Calu3 (cell line): ENCODE results near the gene ATR. TPM values are rescaled to one million over a fixed set of nuclear protein-coding genes. Genes with fewer than 3 reads are reported as not detected.

Source experiments
- BruUV-seq: library from RNA; stranded (reverse); fragments of 400-500 nt; replicated peaks from 2 replicates; lab custom pipeline; 2021; lab: Mats Ljungman, UMichigan
- CTCF ChIA-PET: fragments of 300-600 bp; sonication (Branson Sonifier 250); formaldehyde crosslinking; loops from one replicate; lab custom pipeline; 2022; ENCODE audit warnings: antibody characterized with exemption; lab: Charles Lee
- DNase-seq: peaks from one replicate; pipeline ENCODE4 v3.0.0; 2022
- H3K27ac Mint-ChIP-seq: one replicate; pipeline ENCODE4 v1.8.0; 2022; ENCODE audit warnings: mixed read lengths; ENCODE audit not compliant: unreplicated experiment
- H3K27me3 Mint-ChIP-seq: one replicate; pipeline ENCODE4 v1.8.0; 2022; ENCODE audit warnings: mixed read lengths; ENCODE audit not compliant: unreplicated experiment
- H3K36me3 Mint-ChIP-seq: one replicate; pipeline ENCODE4 v1.8.0; 2022; ENCODE audit warnings: mild to moderate bottlenecking, moderate library complexity, mixed read lengths; ENCODE audit not compliant: insufficient read depth, unreplicated experiment
- H3K4me1 Mint-ChIP-seq: one replicate; pipeline ENCODE4 v1.8.0; 2022; ENCODE audit warnings: mild to moderate bottlenecking, low read depth, mixed read lengths; ENCODE audit not compliant: unreplicated experiment
- H3K4me3 Mint-ChIP-seq: one replicate; pipeline ENCODE4 v1.8.0; 2022; ENCODE audit warnings: mild to moderate bottlenecking, low read depth, moderate library complexity, mixed read lengths; ENCODE audit not compliant: unreplicated experiment
- H3K9me3 Mint-ChIP-seq: one replicate; pipeline ENCODE4 v1.8.0; 2022; ENCODE audit warnings: low read depth, mixed read lengths; ENCODE audit not compliant: unreplicated experiment
- intact Hi-C: fragments of 100-400 bp; cut with micrococcal nuclease; formaldehyde crosslinking; loops from one replicate; pipeline ENCODE4 v1.10.0; 2022; ENCODE audit not compliant: unreplicated experiment
- total RNA-seq: library from RNA; stranded (reverse); gene quantifications from 2 replicates; pipeline ENCODE4 v1.2.3, GENCODE V29; 2022
- TF ChIP-seq, protein P1 (sequence below): fragments of 200-600 bp; IDR thresholded peaks from one replicate; pipeline ENCODE4 v1.8.0; 2022; ENCODE audit warnings: antibody characterized with exemption; ENCODE audit not compliant: unreplicated experiment

ATR gene
- total RNA-seq, 1 experiment from 2014 or later = 70.5 TPM

DNA sequence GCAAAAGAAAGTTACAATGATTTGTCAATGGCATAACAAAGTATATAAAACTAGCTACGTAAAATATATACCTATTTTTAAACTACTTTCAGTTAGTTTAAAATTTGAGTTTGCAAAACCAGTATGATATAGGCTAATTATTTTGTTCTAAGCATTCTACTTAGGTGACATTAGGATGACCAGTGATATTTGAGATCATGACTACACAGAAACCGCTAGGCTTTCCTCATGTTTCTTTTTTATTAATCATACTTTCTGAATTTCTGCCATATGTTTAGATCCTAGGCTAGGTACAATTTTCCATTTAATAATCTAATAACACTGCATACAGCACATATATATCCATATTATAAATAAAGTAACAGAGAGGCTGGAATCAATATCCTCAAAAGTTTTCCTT is 78.3 kb downstream of the ATR start:
- intact Hi-C loops = no loop called here
- H3K4me1 Mint-ChIP-seq = peaks cover 15% of the 10 kb centered on the region
- no peaks in the 10 kb centered on the region for H3K27me3 Mint-ChIP-seq
- H3K36me3 Mint-ChIP-seq = peaks cover 51% of the 10 kb centered on the region
- TF ChIP-seq, protein P1, sequence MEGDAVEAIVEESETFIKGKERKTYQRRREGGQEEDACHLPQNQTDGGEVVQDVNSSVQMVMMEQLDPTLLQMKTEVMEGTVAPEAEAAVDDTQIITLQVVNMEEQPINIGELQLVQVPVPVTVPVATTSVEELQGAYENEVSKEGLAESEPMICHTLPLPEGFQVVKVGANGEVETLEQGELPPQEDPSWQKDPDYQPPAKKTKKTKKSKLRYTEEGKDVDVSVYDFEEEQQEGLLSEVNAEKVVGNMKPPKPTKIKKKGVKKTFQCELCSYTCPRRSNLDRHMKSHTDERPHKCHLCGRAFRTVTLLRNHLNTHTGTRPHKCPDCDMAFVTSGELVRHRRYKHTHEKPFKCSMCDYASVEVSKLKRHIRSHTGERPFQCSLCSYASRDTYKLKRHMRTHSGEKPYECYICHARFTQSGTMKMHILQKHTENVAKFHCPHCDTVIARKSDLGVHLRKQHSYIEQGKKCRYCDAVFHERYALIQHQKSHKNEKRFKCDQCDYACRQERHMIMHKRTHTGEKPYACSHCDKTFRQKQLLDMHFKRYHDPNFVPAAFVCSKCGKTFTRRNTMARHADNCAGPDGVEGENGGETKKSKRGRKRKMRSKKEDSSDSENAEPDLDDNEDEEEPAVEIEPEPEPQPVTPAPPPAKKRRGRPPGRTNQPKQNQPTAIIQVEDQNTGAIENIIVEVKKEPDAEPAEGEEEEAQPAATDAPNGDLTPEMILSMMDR = no peak
- H3K9me3 Mint-ChIP-seq = no peaks in the 10 kb centered on the region
- H3K4me3 Mint-ChIP-seq = no peak overlapping the region
- CTCF ChIA-PET = no interaction called here
- H3K27ac Mint-ChIP-seq = no peak overlapping the region
- DNase-seq = no peak
- no TSS peak for BruUV-seq

DNA sequence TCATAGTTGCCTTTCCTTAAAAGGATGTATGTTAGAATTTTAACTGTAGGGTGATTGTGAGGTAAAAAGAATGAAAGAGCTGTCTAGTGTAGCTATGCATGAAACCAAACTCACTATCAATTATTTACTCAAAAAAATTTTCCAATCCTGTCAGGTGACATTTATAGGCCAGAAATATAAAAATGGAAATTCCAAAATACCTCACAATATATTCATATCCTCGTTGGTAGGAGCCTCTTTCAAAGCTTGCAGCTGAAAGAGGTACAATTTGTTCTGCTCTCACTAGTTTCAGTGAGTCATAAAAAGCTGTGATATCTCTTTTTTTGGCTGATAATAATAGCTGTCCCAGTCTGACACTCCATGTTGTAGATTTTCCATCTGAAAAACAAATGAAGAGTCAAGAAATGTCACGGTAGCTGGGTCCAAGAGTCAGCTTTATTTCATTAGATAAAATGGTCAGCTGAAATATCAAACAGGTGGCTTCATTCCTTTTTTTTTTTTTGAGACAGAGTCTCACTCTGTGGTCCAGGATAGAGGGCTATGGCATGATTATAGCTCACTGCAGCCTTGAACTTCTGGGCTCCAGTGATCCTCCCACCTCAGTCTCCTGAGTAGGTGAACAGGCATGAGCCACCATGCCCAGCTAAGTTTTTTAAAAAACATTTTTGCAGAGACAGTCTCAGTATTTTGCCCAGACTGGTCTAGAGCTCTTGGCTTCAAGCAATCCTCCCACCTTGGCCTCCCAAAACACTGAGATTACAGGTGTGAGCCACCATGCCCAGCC is 79.9 kb downstream of the ATR start:
- TF ChIP-seq, protein P1 = no peak
- Mint-ChIP-seq H3K4me1 (peaks cover 15% of the 10 kb centered on the region), H3K9me3 (no peaks in the 10 kb centered on the region), H3K27me3 (no peaks in the 10 kb centered on the region), H3K36me3 (peaks cover 51% of the 10 kb centered on the region), H3K4me3 (no peak overlapping the region), H3K27ac (no peak overlapping the region)
- CTCF ChIA-PET = interaction anchor here (0.5 to 1.8 kb wide), 3 partner anchors 9 to 185 kb away, joined by 5 to 6 read pairs (median 5); no protein-coding TSS in a partner anchor
- no peak for DNase-seq
- intact Hi-C loops = no loop called here
- BruUV-seq = no TSS peak

DNA sequence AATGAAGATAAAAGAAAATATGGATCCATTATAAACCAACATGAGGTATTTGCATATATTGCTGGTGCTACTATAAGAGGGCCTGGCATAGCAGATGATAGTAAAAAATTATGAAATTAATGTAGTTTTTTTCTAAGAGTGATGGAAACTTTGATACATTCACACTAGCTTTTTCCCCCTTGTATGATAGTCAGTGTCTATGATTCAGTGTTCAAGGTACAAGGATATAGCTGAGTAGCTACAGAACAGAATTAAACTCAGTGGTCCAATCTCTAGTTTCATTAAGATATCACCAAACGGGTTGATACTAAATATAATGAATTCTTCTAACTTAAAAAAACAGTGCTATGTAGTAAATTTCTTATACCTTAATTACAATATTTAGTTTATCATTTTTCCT is 80.8 kb downstream of the ATR start:
- no peak overlapping the region for H3K27ac Mint-ChIP-seq
- CTCF ChIA-PET = no interaction called here
- TF ChIP-seq, protein P1 = no peak
- no peaks in the 10 kb centered on the region for H3K27me3 Mint-ChIP-seq
- no peak overlapping the region for H3K4me3 Mint-ChIP-seq
- H3K36me3 Mint-ChIP-seq = peaks cover 57% of the 10 kb centered on the region
- intact Hi-C loops = no loop called here
- H3K4me1 Mint-ChIP-seq = peaks cover 15% of the 10 kb centered on the region
- BruUV-seq = no TSS peak
- no peaks in the 10 kb centered on the region for H3K9me3 Mint-ChIP-seq
- DNase-seq = no peak

DNA sequence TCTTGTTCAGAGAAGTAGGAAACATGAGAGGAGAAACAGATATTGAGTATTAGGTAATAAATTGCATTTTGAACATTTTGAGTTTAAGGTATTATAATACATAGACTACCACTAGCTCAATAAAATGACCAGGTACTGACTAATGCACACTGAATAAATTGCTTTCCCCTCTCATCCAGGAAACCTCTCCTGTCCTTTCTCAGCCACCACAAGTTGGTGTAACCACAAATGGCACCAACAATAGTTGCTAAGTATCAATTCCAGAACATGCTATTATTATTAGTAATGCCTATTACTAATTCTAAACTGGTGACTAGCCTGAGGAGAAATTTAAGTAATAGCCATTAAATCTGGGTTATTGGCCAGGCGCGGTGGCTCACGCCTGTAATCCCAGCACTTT is 83.4 kb downstream of the ATR start:
- no peaks in the 10 kb centered on the region for H3K9me3 Mint-ChIP-seq
- CTCF ChIA-PET = no interaction called here
- no peaks in the 10 kb centered on the region for H3K27me3 Mint-ChIP-seq
- no peak for DNase-seq
- H3K27ac Mint-ChIP-seq = no peak overlapping the region
- H3K4me1 Mint-ChIP-seq = no peaks in the 10 kb centered on the region
- no TSS peak for BruUV-seq
- intact Hi-C loops = no loop called here
- no peak overlapping the region for H3K4me3 Mint-ChIP-seq
- TF ChIP-seq, protein P1 = no peak
- H3K36me3 Mint-ChIP-seq = peaks cover 56% of the 10 kb centered on the region
